ENCODE data around the gene VPS35L.

VPS35L gene

GRCh38 chr16:19748389-19749168, 193.1 kb downstream of the VPS35L start:
- no peak for DNase-seq (ENCODE audit: low read depth in 2 of 2)

DNA sequence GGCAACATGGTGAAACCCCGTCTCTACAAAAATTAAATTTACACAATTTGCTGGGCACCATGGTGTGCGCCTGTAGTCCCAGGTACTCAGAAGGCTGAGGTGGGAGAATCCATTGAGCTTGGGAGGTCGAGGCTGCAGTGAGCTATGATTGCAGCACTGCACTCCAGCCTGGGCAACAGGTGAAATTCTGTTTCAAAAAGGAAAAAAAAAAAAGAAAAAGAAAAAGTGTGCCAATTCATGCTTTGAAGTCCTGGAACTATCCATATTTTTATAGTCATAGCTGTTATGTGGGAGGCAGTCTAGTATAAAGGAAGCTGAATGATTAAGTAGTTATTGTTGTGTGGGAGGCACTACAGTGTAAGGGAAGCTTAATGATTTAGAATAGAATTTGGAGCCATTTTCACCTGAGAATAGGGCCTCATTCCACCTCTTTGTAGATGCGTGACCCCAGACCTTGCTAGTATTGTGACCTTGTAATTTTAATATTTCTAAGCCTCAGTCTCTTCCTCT, 194.1 kb downstream of the VPS35L start:
- no peak for DNase-seq (ENCODE audit: low read depth in 2 of 2)
